Astrocyte (in vitro differentiated cells and primary cell): Measurements from ENCODE around the gene LBR. TPM values are rescaled to one million over a fixed set of nuclear protein-coding genes. Genes with fewer than 3 reads are reported as not detected.

Experiments used
- DNase-seq: peaks from one replicate; pipeline ENCODE4 v3.0.0-alpha.2; 2010; ENCODE audit warnings: low read depth
- FAIRE-seq: peaks from 2 replicates; lab custom pipeline; 2011; peaks lifted over from hg19 to GRCh38; lab: Jason Lieb, UNC
- H2AFZ ChIP-seq: 2 replicates; pipeline ENCODE4 v1.6.0; 2012; ENCODE audit warnings: low read depth, low read length, inconsistent platforms
- H3K27ac ChIP-seq: 2 replicates; pipeline ENCODE4 v1.5.1; 2011; ENCODE audit warnings: low read depth, low read length, inconsistent platforms
- H3K27me3 ChIP-seq: 2 replicates; pipeline ENCODE4 v1.6.0; 2011; ENCODE audit warnings: low read length, inconsistent platforms; ENCODE audit not compliant: insufficient read depth
- H3K36me3 ChIP-seq: 2 replicates; pipeline ENCODE4 v1.5.1; 2011; ENCODE audit warnings: low read length, inconsistent platforms; ENCODE audit not compliant: insufficient read depth
- H3K4me1 ChIP-seq: 2 replicates; pipeline ENCODE4 v1.5.1; 2011; ENCODE audit warnings: low read length, inconsistent platforms; ENCODE audit not compliant: insufficient read depth
- H3K4me2 ChIP-seq: 2 replicates; pipeline ENCODE4 v1.6.0; 2012; ENCODE audit warnings: low read length, inconsistent platforms
- H3K4me3 ChIP-seq: 2 replicates; pipeline ENCODE4 v1.5.1; 2011; ENCODE audit warnings: low read depth, mild to moderate bottlenecking, low read length, inconsistent platforms; ENCODE audit not compliant: insufficient read depth
- H3K79me2 ChIP-seq: 2 replicates; pipeline ENCODE4 v1.6.0; 2012; ENCODE audit warnings: mild to moderate bottlenecking, low read length, inconsistent platforms; ENCODE audit not compliant: insufficient read depth
- H3K9ac ChIP-seq: 2 replicates; pipeline ENCODE4 v1.6.0; 2012; ENCODE audit warnings: mild to moderate bottlenecking, low read length, inconsistent platforms
- H3K9me3 ChIP-seq: 2 replicates; pipeline ENCODE4 v1.5.1; 2012; ENCODE audit warnings: low read depth, mild to moderate bottlenecking, low read length, inconsistent platforms; ENCODE audit not compliant: insufficient read depth
- H4K20me1 ChIP-seq: 2 replicates; pipeline ENCODE4 v1.6.0; 2012; ENCODE audit warnings: low read length, inconsistent platforms; ENCODE audit not compliant: insufficient read depth
- H3K27ac Mint-ChIP-seq: one replicate; pipeline ENCODE4 v1.8.0; 2021; ENCODE audit warnings: mild to moderate bottlenecking, mixed read lengths; ENCODE audit not compliant: unreplicated experiment
- H3K27me3 Mint-ChIP-seq: one replicate; pipeline ENCODE4 v1.8.0; 2021; ENCODE audit warnings: low read depth, mixed read lengths; ENCODE audit not compliant: unreplicated experiment
- H3K36me3 Mint-ChIP-seq: one replicate; pipeline ENCODE4 v1.8.0; 2021; ENCODE audit warnings: low read depth, mixed read lengths; ENCODE audit not compliant: unreplicated experiment
- H3K4me1 Mint-ChIP-seq: one replicate; pipeline ENCODE4 v1.8.0; 2021; ENCODE audit warnings: low read depth, mixed read lengths; ENCODE audit not compliant: unreplicated experiment
- H3K4me3 Mint-ChIP-seq: one replicate; pipeline ENCODE4 v1.8.0; 2021; ENCODE audit warnings: mild to moderate bottlenecking, moderate library complexity, mixed read lengths; ENCODE audit not compliant: unreplicated experiment
- H3K9me3 Mint-ChIP-seq: one replicate; pipeline ENCODE4 v1.8.0; 2021; ENCODE audit warnings: mild to moderate bottlenecking, mixed read lengths; ENCODE audit not compliant: unreplicated experiment
- CTCF ChIP-seq: IDR thresholded peaks from 2 replicates; pipeline ENCODE4 v1.5.1; 2011; ENCODE audit warnings: low read depth, mild to moderate bottlenecking, inconsistent platforms, low read length, moderate library complexity; ENCODE audit not compliant: insufficient read depth
- EZH2 ChIP-seq: IDR thresholded peaks from 2 replicates; pipeline ENCODE4 v1.6.1; 2012; ENCODE audit warnings: mild to moderate bottlenecking, low read length, inconsistent platforms; ENCODE audit not compliant: insufficient read depth
- total RNA-seq: library from RNA; stranded (reverse); gene quantifications from 2 replicates; pipeline ENCODE4 v1.2.1, GENCODE V29; 2021

Gene LBR
- total RNA-seq, 1 donor from 2014 or later: 42.6 TPM

DNA sequence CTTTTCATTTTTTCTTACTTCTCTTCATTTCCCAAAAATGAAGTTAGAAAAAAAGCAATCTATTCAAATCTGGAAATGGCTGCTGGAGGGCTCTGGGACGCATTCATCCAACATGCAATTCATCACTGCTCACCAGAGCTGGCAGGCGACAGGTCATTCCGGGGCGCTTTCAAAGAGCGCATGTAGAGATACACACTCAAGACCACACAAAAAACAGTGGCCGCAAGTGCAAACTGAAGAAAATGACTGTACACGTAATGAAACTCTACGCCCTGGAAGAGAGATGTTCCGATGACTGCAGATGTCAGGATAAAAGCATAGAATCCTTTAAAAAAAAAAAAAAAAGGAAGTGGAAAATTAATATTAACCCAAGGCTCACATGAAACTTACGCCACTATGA is 15.5 kb downstream of the LBR start:
- Mint-ChIP-seq H3K27me3 (no peaks in the 10 kb centered on the region), H3K4me1 (peaks cover 4% of the 10 kb centered on the region), H3K4me3 (no peak overlapping the region), H3K36me3 (peaks cover 9% of the 10 kb centered on the region), H3K9me3 (no peaks in the 10 kb centered on the region), H3K27ac (no peak overlapping the region)
- no peak overlapping the region for H3K9ac ChIP-seq
- peaks cover 45% of the 10 kb centered on the region for H3K36me3 ChIP-seq
- H3K4me3 ChIP-seq: no peak overlapping the region
- no peak overlapping the region for H3K27ac ChIP-seq
- H3K27me3 ChIP-seq: no peaks in the 10 kb centered on the region
- TF ChIP-seq CTCF (no peak), EZH2 (no peak)
- H4K20me1 ChIP-seq: peaks cover 18% of the 10 kb centered on the region
- DNase-seq (no peak), FAIRE-seq (no peak)
- peaks cover 28% of the 10 kb centered on the region for H3K79me2 ChIP-seq
- H3K4me1 ChIP-seq: no peaks in the 10 kb centered on the region
- H2AFZ ChIP-seq: no peak overlapping the region
- no peaks in the 10 kb centered on the region for H3K9me3 ChIP-seq
- H3K4me2 ChIP-seq: no peak overlapping the region

GRCh38 chr1:225410036-225410435 is 17.8 kb downstream of the LBR start:
- H3K36me3 ChIP-seq: peaks cover 46% of the 10 kb centered on the region
- FAIRE-seq (no peak), DNase-seq (no peak)
- H3K4me3 ChIP-seq: no peak overlapping the region
- Mint-ChIP-seq H3K27me3 (no peaks in the 10 kb centered on the region), H3K36me3 (peaks cover 11% of the 10 kb centered on the region), H3K4me3 (no peak overlapping the region), H3K4me1 (peaks cover 4% of the 10 kb centered on the region), H3K27ac (no peak overlapping the region), H3K9me3 (no peaks in the 10 kb centered on the region)
- no peaks in the 10 kb centered on the region for H3K9me3 ChIP-seq
- no peak overlapping the region for H2AFZ ChIP-seq
- no peaks in the 10 kb centered on the region for H3K27me3 ChIP-seq
- H3K27ac ChIP-seq: no peak overlapping the region
- H3K4me1 ChIP-seq: no peaks in the 10 kb centered on the region
- TF ChIP-seq EZH2 (no peak), CTCF (no peak)
- H3K4me2 ChIP-seq: no peak overlapping the region
- peaks cover 19% of the 10 kb centered on the region for H4K20me1 ChIP-seq
- no peak overlapping the region for H3K9ac ChIP-seq
- peaks cover 23% of the 10 kb centered on the region for H3K79me2 ChIP-seq

DNA sequence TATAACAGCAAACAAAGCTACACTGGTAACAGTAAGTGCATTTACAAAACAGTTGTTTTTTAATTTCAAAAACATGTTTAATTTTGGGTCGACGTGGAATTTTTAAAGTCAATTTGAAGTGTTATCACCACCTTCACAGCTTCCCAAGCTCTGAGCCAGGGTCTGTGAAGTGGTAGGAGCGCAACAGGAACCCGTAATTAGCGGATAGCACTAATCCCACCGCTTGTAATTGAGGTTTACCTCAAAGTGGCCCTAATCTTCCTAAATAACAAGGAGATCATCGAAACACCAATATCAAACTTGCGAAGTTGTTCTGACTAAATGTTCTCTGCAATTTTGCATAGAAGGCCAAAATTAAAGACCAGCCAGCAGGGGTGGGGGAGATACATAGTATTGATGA is 18.8 kb downstream of the LBR start:
- Mint-ChIP-seq H3K27me3 (no peaks in the 10 kb centered on the region), H3K4me3 (no peak overlapping the region), H3K9me3 (no peaks in the 10 kb centered on the region), H3K27ac (no peak overlapping the region), H3K4me1 (peaks cover 4% of the 10 kb centered on the region), H3K36me3 (peaks cover 15% of the 10 kb centered on the region)
- Histone ChIP-seq H3K36me3 (peaks cover 41% of the 10 kb centered on the region), H3K4me1 (no peaks in the 10 kb centered on the region), H3K27ac (no peak overlapping the region), H3K27me3 (no peaks in the 10 kb centered on the region), H4K20me1 (peaks cover 9% of the 10 kb centered on the region), H3K79me2 (peaks cover 20% of the 10 kb centered on the region), H3K9ac (no peak overlapping the region), H3K9me3 (no peaks in the 10 kb centered on the region), H3K4me3 (no peak overlapping the region), H3K4me2 (no peak overlapping the region), H2AFZ (no peak overlapping the region)
- no peak for DNase-seq
- no peak for FAIRE-seq
- TF ChIP-seq EZH2: no peak
- no peak for TF ChIP-seq CTCF
